Uterus (tissue), 2 donors: ENCODE results near the gene TMEM98.

Experiments used
- CTCF ChIP-seq, 4 experiments: fragments of 200-600 bp in 2 of 4; fragments of 450-650 bp in 2 of 4; sonication (generic) in 2 of 4; IDR thresholded peaks; one replicate each; pipeline ENCODE4 v1.5.1; 2016 to 2019; ENCODE audit warnings: antibody characterized with exemption in 4 of 4, mild to moderate bottlenecking in 2 of 4, moderate library complexity in 1 of 4
- POLR2A ChIP-seq, 2 donors: fragments of 450-650 bp; IDR thresholded peaks; one replicate each; pipeline ENCODE4 v1.6.1; 2016; ENCODE audit warnings: antibody characterized with exemption in 2 of 2, mild to moderate bottlenecking in 1 of 2, moderate library complexity in 1 of 2

GRCh38 chr17:32880671-32881453 is 47.1 kb upstream of the TMEM98 start:
- no peak for TF ChIP-seq POLR2A (IDR thresholded peaks at IDR 0.05)
- no peak for TF ChIP-seq CTCF (IDR thresholded peaks at IDR 0.05)
